Measurements from ENCODE around the gene SYT7.

- TF ChIP-seq HNF4A (conservative IDR thresholded peaks at IDR 0.05), result no peak
- no peak for TF ChIP-seq CTCF (IDR thresholded peaks at IDR 0.05; ENCODE audit: low read depth, low read length, missing input control)
- TF ChIP-seq GABPA (IDR thresholded peaks at IDR 0.05 in 1 of 2, conservative IDR thresholded peaks at IDR 0.05 in 1 of 2), result no peak
- TF ChIP-seq TAF1 (conservative IDR thresholded peaks at IDR 0.05), result no peak
- no peak for TF ChIP-seq YY1 (IDR thresholded peaks at IDR 0.05)
- TF ChIP-seq REST (IDR thresholded peaks at IDR 0.05), result no peak
- no peak for TF ChIP-seq MAX (IDR thresholded peaks at IDR 0.05)
- no peak for TF ChIP-seq ATF3 (IDR thresholded peaks at IDR 0.05)
- no peak for TF ChIP-seq ZBTB33 (IDR thresholded peaks at IDR 0.05)
- TF ChIP-seq RXRA (IDR thresholded peaks at IDR 0.05), result no peak
- no peak for TF ChIP-seq JUND (IDR thresholded peaks at IDR 0.05)
- TF ChIP-seq FOXA1 (IDR thresholded peaks at IDR 0.05), result no peak
- TF ChIP-seq FOXA2 (IDR thresholded peaks at IDR 0.05), result no peak
- no peak for TF ChIP-seq EGR1 (IDR thresholded peaks at IDR 0.05; ENCODE audit: low read depth in 2 of 2)
These were observed 41.9 kb downstream of the SYT7 start for GRCh38 chr11:61539006-61539405.

All from liver (tissue), 3 donors.